HG03378 (cell line): ENCODE measurements around the gene OR5W2.
A peak's percentile ranks its signal among the peaks of the same experiment; 100 is the strongest.
"Not testable (repeated sequence)": the region's sequence is repeated elsewhere in the genome, so short reads cannot be mapped to it uniquely, and the experiment has no call there.

ENCODE experiments used
- ATAC-seq: cut with Tn5 transposase; IDR thresholded peaks from one replicate; pipeline ENCODE4 v1.9.1; 2021; ENCODE audit warnings: mild to moderate bottlenecking, moderate library complexity; ENCODE audit not compliant: unreplicated experiment

Gene OR5W2

DNA sequence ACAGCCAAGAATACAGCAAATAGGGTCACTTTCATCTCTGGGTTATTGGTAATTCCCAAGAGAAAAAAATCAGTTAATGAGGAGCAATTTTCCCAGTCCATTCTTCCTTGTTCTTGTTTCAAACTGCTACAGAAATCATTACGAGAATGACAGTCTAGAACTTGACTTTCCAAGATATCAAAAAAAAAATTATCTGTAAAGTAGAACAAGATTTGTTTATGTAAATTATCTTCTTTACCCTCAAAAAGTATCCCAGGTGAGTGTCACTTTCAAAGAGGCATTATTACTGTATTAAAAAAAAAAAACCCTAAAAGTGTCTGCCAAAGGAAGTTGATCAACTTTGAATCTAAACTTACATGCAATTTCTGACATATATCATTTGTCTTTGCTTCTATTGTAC is at the start of gene OR5W2:
Gene OR5W2 (minus strand): TSS at position 101 of the 400 bp plus-strand sequence. CDS start 0 bp downstream, at position 101.
- ATAC-seq: no peak

DNA sequence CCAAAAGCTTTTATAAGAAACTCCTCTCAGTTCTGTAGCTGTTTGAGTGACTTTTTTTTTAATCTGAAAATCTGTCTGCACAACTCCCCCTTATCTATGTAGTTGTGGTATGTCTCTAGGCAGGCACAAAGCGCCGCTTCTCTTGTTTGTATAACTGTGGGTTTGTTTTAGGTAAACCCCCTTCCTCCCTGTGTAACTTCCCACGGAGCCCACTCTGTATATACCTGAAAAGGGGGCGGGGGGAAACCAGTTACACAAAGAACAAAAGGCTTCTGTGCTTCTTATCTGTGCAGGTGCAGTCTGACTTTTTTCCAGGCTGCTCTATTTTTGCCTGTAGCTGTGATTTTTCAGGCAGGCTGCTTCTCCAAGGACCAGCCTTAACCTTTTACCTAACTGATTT is 42.1 kb upstream of the OR5W2 start:
- ATAC-seq: no peak

DNA sequence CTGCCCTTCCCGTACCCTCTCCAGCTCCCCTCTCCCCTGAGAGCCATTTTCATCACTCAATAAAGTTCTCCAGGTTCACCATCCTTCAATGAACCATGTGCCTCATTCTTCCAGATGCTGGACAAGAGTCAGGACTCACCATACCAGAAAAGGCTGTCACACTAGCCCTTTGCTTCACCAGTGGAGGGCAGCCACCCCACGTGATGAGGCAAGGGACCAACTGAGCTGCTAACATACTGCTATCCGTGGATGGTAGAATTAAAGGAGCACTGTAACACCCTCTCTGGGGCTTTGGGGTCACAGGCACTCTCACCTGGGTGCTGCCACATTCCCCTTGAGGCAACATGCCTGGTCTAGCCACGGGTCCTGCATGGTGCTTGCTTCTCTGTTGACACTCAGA is 34.9 kb upstream of the OR5W2 start:
- ATAC-seq: no peak

DNA sequence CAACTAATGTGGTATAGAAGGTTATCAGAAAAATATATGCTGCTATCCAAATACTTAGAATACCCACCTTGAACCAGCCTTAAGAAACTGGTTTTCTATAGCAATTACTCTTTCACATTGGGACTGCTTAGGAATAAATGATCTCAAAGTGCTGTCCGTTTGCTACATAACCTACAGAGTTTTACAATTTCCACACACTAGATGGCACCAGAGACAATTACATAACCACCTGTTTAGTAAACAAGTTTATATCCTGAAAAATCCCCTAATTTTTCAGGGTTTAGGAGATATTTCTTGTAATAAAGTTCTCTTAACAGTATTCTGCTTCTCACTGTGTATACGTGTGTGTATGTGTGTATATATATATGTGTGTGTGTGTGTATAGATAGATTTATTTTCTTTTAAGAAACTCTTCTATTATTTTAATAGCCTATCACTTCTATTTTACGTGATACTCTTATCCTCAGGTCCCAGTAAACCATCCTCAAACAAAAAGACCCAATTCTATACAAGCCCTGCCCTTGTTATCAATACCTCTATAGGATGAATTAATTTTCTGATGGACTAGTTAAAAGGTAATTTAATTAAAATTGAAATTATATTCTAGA is 28.5 kb upstream of the OR5W2 start:
- peak; percentile 64 for ATAC-seq

DNA sequence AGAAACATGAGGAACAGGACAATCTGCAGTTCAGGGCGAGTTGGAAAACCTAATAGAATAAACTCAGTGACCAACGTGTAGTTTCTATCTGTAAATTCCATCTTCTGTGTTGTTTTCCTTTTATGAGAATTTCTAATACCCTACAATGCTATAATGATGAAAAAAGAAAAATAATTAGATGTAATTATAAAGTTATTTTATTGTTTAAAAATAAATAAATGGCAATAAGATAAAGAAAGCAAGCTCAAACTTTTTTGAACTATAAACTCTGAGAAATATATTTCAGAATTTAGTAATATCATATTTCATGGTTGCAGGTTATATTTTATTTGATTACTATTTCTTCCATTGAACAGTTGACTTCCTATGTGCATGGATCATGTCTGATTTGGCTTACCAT is 21.9 kb upstream of the OR5W2 start, which contains the start of gene OR5I1:
Gene OR5I1 (minus strand): TSS at position 101 of the 400 bp plus-strand sequence. CDS start 0 bp downstream, at position 101.
- no peak for ATAC-seq

DNA sequence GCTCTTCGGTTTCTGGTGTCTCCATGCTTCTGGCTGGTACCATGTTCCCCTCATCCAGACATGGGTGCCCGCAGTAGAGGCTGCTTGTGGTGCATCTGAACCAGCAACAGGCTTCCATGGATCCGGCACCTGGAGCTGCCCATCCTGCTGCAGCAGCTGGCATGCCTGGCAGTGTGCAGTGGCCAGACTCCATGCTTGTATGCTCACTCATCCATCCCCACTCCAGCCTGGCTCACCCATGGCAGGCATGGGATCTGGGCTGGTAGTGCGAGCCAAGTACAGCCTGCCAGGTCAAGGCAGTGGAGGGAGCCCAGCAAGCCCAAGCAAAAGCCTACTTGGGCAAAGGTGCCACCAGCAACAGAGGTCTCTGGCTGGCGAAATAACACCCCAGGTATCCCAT is 6.2 kb upstream of the OR5W2 start:
- ATAC-seq: no peak

DNA sequence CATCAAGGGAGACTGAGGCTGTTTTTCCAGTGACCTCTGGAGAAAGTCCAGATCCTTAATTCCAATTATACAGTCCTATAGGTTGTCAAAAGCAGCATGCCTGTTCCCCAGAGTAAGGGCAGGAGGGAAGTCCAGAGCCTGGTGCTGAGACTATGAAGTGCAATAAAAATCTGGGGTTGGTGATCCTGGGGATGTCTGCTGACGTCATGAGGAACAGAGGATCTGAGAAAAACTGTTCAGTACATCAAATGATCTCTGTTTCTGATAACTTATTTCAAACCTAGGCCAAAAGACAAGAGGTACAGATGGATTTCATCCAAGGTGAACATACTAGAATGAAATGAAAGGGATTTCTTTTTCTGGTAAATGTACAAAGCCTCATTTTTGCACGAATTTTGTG is 12.1 kb downstream of the OR5W2 start:
- ATAC-seq: no peak

DNA sequence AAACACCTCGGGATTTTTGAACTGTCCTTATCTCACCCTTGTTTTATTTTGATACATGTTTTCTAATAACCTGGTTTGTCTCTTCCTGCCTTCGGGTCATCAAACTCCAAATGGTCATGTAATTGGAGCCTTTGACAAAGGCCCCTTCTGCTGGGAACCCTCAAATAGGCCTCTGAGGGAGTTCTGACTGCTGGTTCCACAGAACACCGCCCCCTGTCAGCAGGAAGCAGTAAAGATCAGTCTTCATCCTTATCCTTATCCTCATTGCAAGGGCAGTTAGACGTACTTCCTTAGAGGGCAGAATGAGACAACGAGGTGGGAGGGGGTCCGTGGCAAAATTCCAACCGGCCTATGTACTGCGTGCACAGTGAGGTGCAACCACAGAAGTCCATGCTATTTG is 19.2 kb downstream of the OR5W2 start:
- no peak for ATAC-seq

DNA sequence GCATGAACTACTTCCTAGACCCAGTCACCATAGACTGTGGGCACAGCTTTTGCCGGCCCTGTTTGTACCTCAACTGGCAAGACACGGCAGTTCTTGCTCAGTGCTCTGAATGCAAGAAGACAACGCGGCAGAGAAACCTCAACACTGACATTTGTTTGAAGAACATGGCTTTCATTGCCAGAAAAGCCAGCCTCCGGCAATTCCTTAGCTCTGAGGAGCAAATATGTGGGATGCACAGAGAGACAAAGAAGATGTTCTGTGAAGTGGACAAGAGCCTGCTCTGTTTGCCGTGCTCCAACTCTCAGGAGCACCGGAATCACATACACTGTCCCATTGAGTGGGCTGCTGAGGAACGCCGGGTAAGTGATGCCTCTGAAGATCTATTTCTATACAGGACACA is 28.9 kb downstream of the OR5W2 start:
- ATAC-seq: not testable (repeated sequence)

DNA sequence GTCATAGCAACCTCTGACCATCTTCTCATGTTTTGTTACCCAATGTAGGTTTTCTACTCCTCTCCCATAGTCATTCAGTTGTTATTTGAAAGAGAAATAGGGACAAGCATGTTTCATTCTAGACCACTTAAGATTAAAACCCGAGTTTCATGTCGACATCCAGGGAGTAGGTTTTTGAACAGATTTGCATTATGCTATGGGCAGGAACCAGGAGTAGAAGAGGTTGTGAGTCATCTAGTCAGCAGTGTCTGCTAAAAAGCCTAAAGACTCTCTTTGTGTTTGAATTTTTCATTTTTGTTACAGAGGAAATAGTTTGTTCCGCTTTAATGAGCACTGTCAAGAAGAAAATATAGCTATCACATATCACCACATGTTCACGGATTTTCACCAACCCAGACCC is 29.4 kb downstream of the OR5W2 start:
- not testable (repeated sequence) for ATAC-seq

DNA sequence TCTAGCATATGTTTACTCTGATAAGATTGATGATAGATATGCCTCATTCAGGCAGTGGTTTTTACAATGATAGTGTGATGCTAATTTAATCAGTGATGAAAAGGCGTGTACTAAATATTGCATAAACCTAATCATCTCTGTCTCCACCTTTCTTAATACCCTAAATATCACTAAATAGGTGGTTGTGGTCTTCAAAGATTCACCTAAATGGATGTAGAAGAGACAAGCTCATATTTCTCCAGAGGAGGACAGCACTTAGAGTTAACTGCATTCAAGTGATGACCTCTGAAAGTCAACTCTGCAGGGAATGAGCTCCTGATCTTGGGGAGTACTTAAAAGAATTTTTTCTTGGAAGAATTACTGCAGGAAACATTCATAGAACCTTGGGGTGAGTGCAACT is 31.4 kb downstream of the OR5W2 start, which contains the start of gene TRIM51:
Gene TRIM51 (plus strand): TSS at position 301 of the 400 bp plus-strand sequence. CDS start 2,132 bp downstream, outside the sequence.
- ATAC-seq: not testable (repeated sequence)

DNA sequence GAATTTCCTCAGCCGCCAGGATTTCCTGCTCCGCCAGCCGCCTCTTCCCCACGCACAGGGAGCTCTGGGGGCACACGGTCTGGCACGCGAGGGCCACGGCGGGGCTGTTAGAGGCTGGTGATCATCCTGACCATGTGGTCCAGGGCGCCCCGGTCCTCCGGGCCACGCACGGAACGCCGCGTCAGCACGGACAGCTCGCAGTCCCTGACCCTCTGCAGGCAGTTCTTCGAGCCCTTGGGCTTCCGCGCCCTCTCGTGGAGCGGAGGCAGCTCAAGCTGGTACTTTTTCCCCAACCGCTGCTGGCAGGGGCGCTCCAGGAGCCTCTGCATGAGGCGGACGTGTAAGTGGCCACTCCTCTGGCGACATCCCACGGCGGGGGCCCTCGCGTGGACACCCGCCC is 41.2 kb downstream of the OR5W2 start:
- ATAC-seq: not testable (repeated sequence)

DNA sequence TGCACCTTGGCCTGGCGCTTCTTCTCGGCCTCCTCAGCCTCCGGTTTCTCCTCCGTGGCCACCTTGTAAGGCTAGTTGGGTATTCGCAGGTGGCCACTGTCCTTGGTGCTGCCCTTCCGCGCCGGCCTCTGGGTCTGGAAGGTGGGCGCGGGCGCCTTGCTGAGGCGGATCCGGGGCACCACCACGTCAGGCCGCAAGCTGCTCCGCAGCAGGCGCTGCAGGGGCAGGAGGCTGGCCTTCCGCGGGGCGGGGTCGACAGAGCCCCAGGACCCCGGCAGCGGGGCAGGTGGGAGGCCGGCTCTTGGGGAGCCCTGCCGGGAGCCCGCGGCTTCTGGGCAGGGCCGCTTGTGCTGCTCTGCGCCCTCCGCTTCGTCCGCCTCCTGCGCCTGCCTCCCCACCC is 41.7 kb downstream of the OR5W2 start:
- not testable (repeated sequence) for ATAC-seq

DNA sequence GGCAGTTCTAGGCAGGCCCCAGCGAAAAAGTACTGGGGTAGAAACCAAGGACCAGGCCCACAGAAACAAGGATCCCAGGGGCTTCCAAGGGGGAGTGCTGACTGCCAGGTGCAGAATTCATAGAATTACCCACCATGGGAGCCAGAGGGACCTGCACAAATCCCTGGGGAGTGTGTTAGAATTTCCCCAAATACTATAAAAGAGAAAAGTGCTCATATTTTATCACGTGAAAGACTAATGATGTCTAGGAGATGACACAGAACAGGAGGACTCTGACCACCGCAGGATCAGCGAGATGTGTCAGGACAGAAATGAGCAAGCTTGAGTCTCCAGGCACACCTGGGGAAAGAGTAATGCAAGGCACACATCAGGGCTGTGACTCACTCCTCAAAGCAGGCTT is 47.0 kb downstream of the OR5W2 start:
- ATAC-seq: not testable (repeated sequence)
